Endothelial cell of umbilical vein (primary cell): ENCODE results near the gene MS4A10. TPM values are rescaled to one million over a fixed set of nuclear protein-coding genes. Genes with fewer than 3 reads are reported as not detected.

ENCODE experiments used
- BruUV-seq: library from RNA; stranded (reverse); fragments of 400-500 nt; replicated peaks from 2 replicates; lab custom pipeline; 2021; lab: Mats Ljungman, UMichigan
- CTCF ChIA-PET: fragments of 300-600, 350-600 bp; sonication (Branson Sonifier 250); formaldehyde crosslinking; loops from one replicate; lab custom pipeline; 2021; ENCODE audit warnings: antibody characterized with exemption, inconsistent platforms; lab: Charles Lee
- POLR2A ChIA-PET: fragments of 300-600, 350-600 bp; sonication (Branson Sonifier 250); formaldehyde crosslinking; loops from one replicate; lab custom pipeline; 2021; ENCODE audit warnings: antibody characterized with exemption, inconsistent platforms; lab: Charles Lee
- DNase-seq: peaks from one replicate; pipeline ENCODE4 v3.0.0-alpha.2; 2011; ENCODE audit warnings: low read depth, low spot score
- FAIRE-seq: peaks from 2 replicates; lab custom pipeline; 2011; peaks lifted over from hg19 to GRCh38; lab: Jason Lieb, UNC
- H2AFZ ChIP-seq: 2 replicates; pipeline ENCODE4 v1.6.0; 2012; ENCODE audit warnings: low read depth, low read length, control low read depth, inconsistent platforms
- H3K27ac ChIP-seq: 2 replicates; pipeline ENCODE4 v1.5.1; 2011; ENCODE audit warnings: low read depth, mild to moderate bottlenecking, control low read depth, low read length, moderate library complexity; ENCODE audit not compliant: insufficient read depth
- H3K27me3 ChIP-seq, 2 experiments: 2 replicates each; pipeline versions ENCODE4 v1.6.0 to v1.6.1; 2011; ENCODE audit warnings: low read length in 2 of 2, mixed read lengths in 1 of 2; ENCODE audit not compliant: control insufficient read depth in 2 of 2, insufficient read depth in 2 of 2
- H3K36me3 ChIP-seq, 2 experiments: 2 replicates in 1 of 2; 3 replicates in 1 of 2; pipeline ENCODE4 v1.5.1; 2011; ENCODE audit warnings: low read length in 2 of 2, mild to moderate bottlenecking in 1 of 2, moderate library complexity in 1 of 2; ENCODE audit not compliant: control insufficient read depth in 2 of 2, insufficient read depth in 2 of 2; ENCODE audit errors: extremely low read depth in 1 of 2
- H3K4me1 ChIP-seq: 3 replicates; pipeline ENCODE4 v1.5.1; 2011; ENCODE audit warnings: mild to moderate bottlenecking, low read length; ENCODE audit not compliant: control insufficient read depth, insufficient read depth; ENCODE audit errors: extremely low read depth
- H3K4me2 ChIP-seq: 2 replicates; pipeline ENCODE4 v1.6.1; 2011; ENCODE audit warnings: low read length, control low read depth, mixed read lengths; ENCODE audit not compliant: insufficient read depth
- H3K4me3 ChIP-seq, 3 experiments: fragments of 200-600 bp in 1 of 3; sonication (generic), shearing (Covaris generic) in 1 of 3; replicated peaks in 1 of 3; 2 replicates each; pipeline ENCODE4 v1.5.1; 2011 to 2016; ENCODE audit warnings: control low read depth in 3 of 3, low read length in 3 of 3, mild to moderate bottlenecking in 2 of 3, inconsistent platforms in 1 of 3, low read depth in 1 of 3, moderate library complexity in 1 of 3; ENCODE audit not compliant: insufficient read depth in 1 of 3
- H3K79me2 ChIP-seq: 2 replicates; pipeline ENCODE4 v1.6.0; 2012; ENCODE audit warnings: low read length, inconsistent platforms; ENCODE audit not compliant: control insufficient read depth, insufficient read depth
- H3K9ac ChIP-seq: replicated peaks from 2 replicates; pipeline ENCODE3; 2011; ENCODE audit warnings: low read length, control low read depth; ENCODE audit not compliant: insufficient read depth; ENCODE audit errors: extremely low read depth
- H3K9me1 ChIP-seq: replicated peaks from 3 replicates; pipeline ENCODE4 v1.6.0; 2011; ENCODE audit warnings: mild to moderate bottlenecking, low read length; ENCODE audit not compliant: control insufficient read depth, insufficient read depth; ENCODE audit errors: extremely low read depth
- H3K9me3 ChIP-seq: replicated peaks from 2 replicates; pipeline ENCODE4 v1.5.1; 2012; ENCODE audit warnings: low read length, inconsistent platforms; ENCODE audit not compliant: control insufficient read depth, insufficient read depth
- H4K20me1 ChIP-seq: replicated peaks from 2 replicates; pipeline ENCODE3; 2011; ENCODE audit warnings: mild to moderate bottlenecking, low read length; ENCODE audit not compliant: control insufficient read depth, insufficient read depth; ENCODE audit errors: extremely low read depth
- CTCF ChIP-seq, 2 donors: IDR thresholded peaks; 1 replicate in 1 of 2; 2 replicates in 1 of 2; pipeline ENCODE4 v1.5.1; 2011; ENCODE audit warnings: low read length in 2 of 2, mild to moderate bottlenecking in 2 of 2, moderate library complexity in 2 of 2, control low read depth in 1 of 2, inconsistent platforms in 1 of 2, low read depth in 1 of 2; ENCODE audit not compliant: insufficient read depth in 1 of 2; ENCODE audit errors: extremely low read depth in 1 of 2
- EZH2 ChIP-seq: IDR thresholded peaks from 2 replicates; pipeline ENCODE4 v1.6.1; 2012; ENCODE audit warnings: borderline replicate concordance, low read depth, mild to moderate bottlenecking, moderate library complexity, low read length, inconsistent platforms; ENCODE audit not compliant: severe bottlenecking
- FOS ChIP-seq: IDR thresholded peaks from 2 replicates; pipeline ENCODE4 v1.6.1; 2011; ENCODE audit warnings: mild to moderate bottlenecking, low read length, moderate library complexity, borderline replicate concordance; ENCODE audit not compliant: insufficient read depth
- GATA2 ChIP-seq: IDR thresholded peaks from 2 replicates; pipeline ENCODE4 v1.7.0; 2011; ENCODE audit warnings: low read depth, mild to moderate bottlenecking, moderate library complexity, mixed read lengths, low read length; ENCODE audit not compliant: insufficient read length, insufficient read depth
- JUN ChIP-seq: IDR thresholded peaks from 2 replicates; pipeline ENCODE4 v1.6.1; 2011; ENCODE audit warnings: borderline replicate concordance, low read depth; ENCODE audit not compliant: insufficient read length, insufficient read depth
- MAX ChIP-seq: IDR thresholded peaks from 2 replicates; pipeline ENCODE4 v1.6.1; 2011; ENCODE audit not compliant: insufficient read depth, insufficient read length
- MYC ChIP-seq: IDR thresholded peaks from one replicate; pipeline ENCODE4 v1.6.1; 2011; ENCODE audit warnings: mild to moderate bottlenecking, low read depth, low read length
- POLR2A ChIP-seq: IDR thresholded peaks from 2 replicates; pipeline ENCODE4 v1.6.1; 2012; ENCODE audit warnings: low read depth, mild to moderate bottlenecking, control low read depth, low read length
- POLR2AphosphoS5 ChIP-seq: IDR thresholded peaks from 2 replicates; pipeline ENCODE4 v1.6.1; 2012; ENCODE audit warnings: low read depth, mild to moderate bottlenecking, control low read depth, low read length, moderate library complexity; ENCODE audit not compliant: insufficient read depth
- dilution Hi-C: fragments of 300-500 bp; cut with MboI; formaldehyde crosslinking; loops from one replicate; pipeline ENCODE4 v1.15.0; 2019; ENCODE audit warnings: low sequenced_read_pairs; ENCODE audit not compliant: extremely low pct_ligation_motif_present
- intact Hi-C: fragments of 100-400 bp; cut with micrococcal nuclease; formaldehyde crosslinking; loops from one replicate; pipeline ENCODE4 v1.10.0; 2022
- polyA plus RNA-seq, 4 experiments: library from polyadenylated mRNA; depleted of rRNA in 3 of 4; stranded (reverse) in 3 of 4; unstranded in 1 of 4; fragments of >200 nt; gene quantifications; 2 replicates each; pipeline versions ENCODE4 v1.2.1 to v1.2.3, GENCODE V29; 2011 to 2012; ENCODE audit warnings: missing spikeins in 1 of 4
- total RNA-seq: library from RNA; stranded (reverse); gene quantifications from 2 replicates; pipeline ENCODE4 v1.2.3, GENCODE V29; 2021

Gene MS4A10
- total and polyA plus RNA-seq, 2 donors (not counting 3 experiments of a cell fraction or from before 2014, with no cell fraction given), result not detected

GRCh38 chr11:60748821-60749220, 36.3 kb upstream of the MS4A10 start:
- FAIRE-seq (no peak), DNase-seq (no peak)
- no TSS peak for BruUV-seq
- Histone ChIP-seq H4K20me1 (no peaks in the 10 kb centered on the region), H3K79me2 (no peaks in the 10 kb centered on the region), H3K36me3 (no peaks in the 10 kb centered on the region), H3K9me1 (no peaks in the 10 kb centered on the region), H2AFZ (no peak overlapping the region), H3K4me1 (no peaks in the 10 kb centered on the region), H3K27me3 (peaks cover 5% of the 10 kb centered on the region in 2 experiments), H3K9ac (no peak overlapping the region), H3K9me3 (no peaks in the 10 kb centered on the region), H3K4me2 (no peak overlapping the region), H3K4me3 (no peak overlapping the region), H3K27ac (no peak overlapping the region)
- ChIA-PET POLR2A (no interaction called here), CTCF (interaction anchor here (0.7 kb wide), 1 partner anchor 14 kb away, joined by 4 read pairs; no protein-coding TSS in a partner anchor)
- dilution Hi-C loops (no loop called here), intact Hi-C loops (no loop called here)
- no peak for TF ChIP-seq GATA2
- no peak for TF ChIP-seq JUN
- no peak for TF ChIP-seq FOS
- TF ChIP-seq EZH2, result no peak
- no peak for TF ChIP-seq MYC
- no peak for TF ChIP-seq POLR2A
- no peak for TF ChIP-seq POLR2AphosphoS5
- TF ChIP-seq MAX, result no peak
- TF ChIP-seq CTCF (IDR thresholded peaks at IDR 0.05; ENCODE audit: extremely low read depth in 1 of 2, insufficient read depth in 1 of 2, low read depth in 1 of 2, low read length in 2 of 2), result no peak
